ENCODE data around the gene AHCYL1.
A peak's percentile ranks its signal among the peaks of the same experiment; 100 is the strongest.

Gene AHCYL1

GRCh38 chr1:110043016-110043415 is 58.5 kb downstream of the AHCYL1 start:
- DNase-seq = no peak

GRCh38 chr1:110047463-110047862 is 62.9 kb downstream of the AHCYL1 start:
- no peak for DNase-seq

GRCh38 chr1:110048240-110048639 is 63.7 kb downstream of the AHCYL1 start:
- no peak for DNase-seq

- no peak for DNase-seq
Observed at GRCh38 chr1:110048923-110049601, 64.5 kb downstream of the AHCYL1 start.

- DNase-seq = no peak
Observed at GRCh38 chr1:110049801-110050601, 65.4 kb downstream of the AHCYL1 start.

GRCh38 chr1:110050602-110051261 is 66.2 kb downstream of the AHCYL1 start:
- no peak for DNase-seq

GRCh38 chr1:110051262-110051648 is 66.7 kb downstream of the AHCYL1 start:
- no peak for DNase-seq

GRCh38 chr1:110053552-110054428 is 69.2 kb downstream of the AHCYL1 start:
- DNase-seq = peak; percentile 34 to 66 (median 48)

- no peak for DNase-seq
Observed at GRCh38 chr1:110055493-110056284, 71.1 kb downstream of the AHCYL1 start.

GRCh38 chr1:110056285-110056683 is 71.7 kb downstream of the AHCYL1 start:
- DNase-seq = no peak

- DNase-seq = no peak
Observed at GRCh38 chr1:110056776-110057175, 72.2 kb downstream of the AHCYL1 start.

GRCh38 chr1:110057963-110058518 is 73.5 kb downstream of the AHCYL1 start:
- no peak for DNase-seq

GRCh38 chr1:110058591-110058990 is 74.0 kb downstream of the AHCYL1 start:
- DNase-seq = no peak

GRCh38 chr1:110059133-110059863 is 74.7 kb downstream of the AHCYL1 start:
- DNase-seq = no peak

- peak; percentile 25 to 69 (median 55) for DNase-seq
Observed at GRCh38 chr1:110060034-110060661, 75.6 kb downstream of the AHCYL1 start.

- no peak for DNase-seq
Observed at GRCh38 chr1:110060662-110061060, 76.1 kb downstream of the AHCYL1 start.

GRCh38 chr1:110061341-110061740 is 76.8 kb downstream of the AHCYL1 start:
- no peak for DNase-seq

- no peak for DNase-seq
Observed at GRCh38 chr1:110062612-110063011, 78.0 kb downstream of the AHCYL1 start.

GRCh38 chr1:110063781-110064180 is 79.2 kb downstream of the AHCYL1 start:
- DNase-seq = no peak

GRCh38 chr1:110064576-110065337 is 80.2 kb downstream of the AHCYL1 start:
- no peak for DNase-seq

All from activated naive CD4-positive, alpha-beta T cell (primary cell).